Peyer's patch (tissue), 4 donors: Measurements from ENCODE around the gene SKI.

Experiments
- CTCF ChIP-seq, 6 experiments: fragments of 450-650 bp in 4 of 6; fragments of 200-600 bp in 2 of 6; sonication (generic) in 1 of 6; IDR thresholded peaks; one replicate each; pipeline ENCODE4 v1.5.1; 2017 to 2019; ENCODE audit warnings: antibody characterized with exemption in 6 of 6, mild to moderate bottlenecking in 3 of 6, moderate library complexity in 1 of 6
- POLR2A ChIP-seq, 2 donors: fragments of 450-650 bp; IDR thresholded peaks; one replicate each; pipeline ENCODE4 v1.5.1; 2017; ENCODE audit warnings: antibody characterized with exemption in 2 of 2, mild to moderate bottlenecking in 2 of 2, moderate library complexity in 2 of 2

- TF ChIP-seq CTCF (IDR thresholded peaks at IDR 0.05) (no peak), POLR2A (IDR thresholded peaks at IDR 0.05) (no peak)
Measured at GRCh38 chr1:2213576-2214505, 14.3 kb upstream of the SKI start.
